WTC11 (cell line): ENCODE results near the gene CCNJL. TPM values are rescaled to one million over a fixed set of nuclear protein-coding genes. Genes with fewer than 3 reads are reported as not detected.

ENCODE experiments used
- ATAC-seq: fragments of 200-7000 bp; cut with Tn5 transposase; 2 replicates; pipeline ENCODE4 v1.10.0; 2021; ENCODE audit warnings: mild to moderate bottlenecking, moderate library complexity
- CTCF ChIA-PET: fragments of 300-600 bp; sonication (Branson Sonifier 250); formaldehyde crosslinking; loops from one replicate; lab custom pipeline; 2021; ENCODE audit warnings: antibody characterized with exemption; lab: Charles Lee
- POLR2A ChIA-PET: fragments of 350-600 bp; sonication (Branson Sonifier 250); formaldehyde crosslinking; loops from one replicate; lab custom pipeline; 2021; ENCODE audit warnings: antibody characterized with exemption; lab: Charles Lee
- DNase-seq: peaks from one replicate; pipeline ENCODE4 v3.0.0; 2021; ENCODE audit warnings: low spot score
- H3K27ac Mint-ChIP-seq: 2 replicates; pipeline ENCODE4 v1.8.0; 2021; ENCODE audit warnings: mixed read lengths
- H3K27me3 Mint-ChIP-seq: 2 replicates; pipeline ENCODE4 v1.8.0; 2021; ENCODE audit warnings: low read depth, mild to moderate bottlenecking, moderate library complexity, mixed read lengths
- H3K36me3 Mint-ChIP-seq: 2 replicates; pipeline ENCODE4 v1.8.0; 2021; ENCODE audit warnings: mixed read lengths
- H3K4me1 Mint-ChIP-seq: 2 replicates; pipeline ENCODE4 v1.8.0; 2022; ENCODE audit warnings: mixed read lengths
- H3K4me3 Mint-ChIP-seq: 2 replicates; pipeline ENCODE4 v1.8.0; 2021; ENCODE audit warnings: mild to moderate bottlenecking, moderate library complexity, mixed read lengths
- H3K9me3 Mint-ChIP-seq: 2 replicates; pipeline ENCODE4 v1.8.0; 2021; ENCODE audit warnings: mixed read lengths
- ATF1 ChIP-seq: sonication (generic); formaldehyde crosslinking; IDR thresholded peaks from 2 replicates; pipeline ENCODE4 v1.8.1; 2023; ENCODE audit warnings: mild to moderate bottlenecking, moderate library complexity, missing genetic modification reagents
- CBFB ChIP-seq: sonication (generic); formaldehyde crosslinking; IDR thresholded peaks from 2 replicates; pipeline ENCODE4 v1.8.1; 2022; ENCODE audit warnings: mild to moderate bottlenecking, low read depth, missing genetic modification reagents
- CREM ChIP-seq: sonication (generic); formaldehyde crosslinking; IDR thresholded peaks from 2 replicates; pipeline ENCODE4 v1.8.1; 2022; ENCODE audit warnings: mild to moderate bottlenecking, missing genetic modification reagents, moderate library complexity
- E2F5 ChIP-seq: sonication (generic); formaldehyde crosslinking; IDR thresholded peaks from 2 replicates; pipeline ENCODE4 v1.8.1; 2022; ENCODE audit warnings: mild to moderate bottlenecking, moderate library complexity, missing genetic modification reagents
- ELF4 ChIP-seq: sonication (generic); formaldehyde crosslinking; IDR thresholded peaks from 2 replicates; pipeline ENCODE4 v1.8.1; 2022; ENCODE audit warnings: low read depth, mild to moderate bottlenecking, moderate library complexity, missing genetic modification reagents
- ETV6 ChIP-seq: sonication (generic); formaldehyde crosslinking; IDR thresholded peaks from 2 replicates; pipeline ENCODE4 v1.8.1; 2022; ENCODE audit warnings: mild to moderate bottlenecking, missing genetic modification reagents
- FOXJ3 ChIP-seq: sonication (generic); formaldehyde crosslinking; IDR thresholded peaks from 2 replicates; pipeline ENCODE4 v1.9.0; 2021; ENCODE audit warnings: missing genetic modification reagents, mild to moderate bottlenecking, borderline replicate concordance
- FOXP1 ChIP-seq: sonication (generic); formaldehyde crosslinking; IDR thresholded peaks from 2 replicates; pipeline ENCODE4 v1.8.0; 2022; ENCODE audit warnings: missing genetic modification reagents, mild to moderate bottlenecking, moderate library complexity, borderline replicate concordance
- HMGA2 ChIP-seq: fragments of 250-450 bp; sonication (Bioruptor Pico); IDR thresholded peaks from 2 replicates; pipeline ENCODE4 v1.4.0; 2021; ENCODE audit warnings: mild to moderate bottlenecking, moderate library complexity
- HMGXB4 ChIP-seq: sonication (generic); formaldehyde crosslinking; IDR thresholded peaks from 2 replicates; pipeline ENCODE4 v1.8.1; 2023; ENCODE audit warnings: mild to moderate bottlenecking, moderate library complexity, missing genetic modification reagents
- MAX ChIP-seq: sonication (generic); formaldehyde crosslinking; IDR thresholded peaks from 2 replicates; pipeline ENCODE4 v1.8.0; 2022; ENCODE audit warnings: mild to moderate bottlenecking, missing genetic modification reagents
- MLX ChIP-seq: sonication (generic); formaldehyde crosslinking; IDR thresholded peaks from 2 replicates; pipeline ENCODE4 v1.8.1; 2023; ENCODE audit warnings: mild to moderate bottlenecking, missing genetic modification reagents, moderate library complexity
- MXD4 ChIP-seq: fragments of 250-450 bp; sonication (Bioruptor Pico); IDR thresholded peaks from 2 replicates; pipeline ENCODE4 v1.8.0; 2021; ENCODE audit warnings: mild to moderate bottlenecking, moderate library complexity, borderline replicate concordance
- NR3C1 ChIP-seq: sonication (generic); formaldehyde crosslinking; conservative IDR thresholded peaks from 2 replicates; pipeline ENCODE4 v1.8.1; 2023; ENCODE audit warnings: low read depth, mild to moderate bottlenecking, missing genetic modification reagents
- OVOL2 ChIP-seq: fragments of 250-450 bp; sonication (Bioruptor Pico); IDR thresholded peaks from 2 replicates; pipeline ENCODE4 v1.9.0; 2021; ENCODE audit warnings: mild to moderate bottlenecking, borderline replicate concordance
- PREB ChIP-seq: sonication (generic); formaldehyde crosslinking; IDR thresholded peaks from 2 replicates; pipeline ENCODE4 v1.8.1; 2022; ENCODE audit warnings: mild to moderate bottlenecking, missing genetic modification reagents, moderate library complexity, borderline replicate concordance
- SP1 ChIP-seq: sonication (generic); formaldehyde crosslinking; conservative IDR thresholded peaks from 2 replicates; pipeline ENCODE4 v1.8.1; 2022; ENCODE audit warnings: missing genetic modification reagents
- ZNF121 ChIP-seq: sonication (generic); formaldehyde crosslinking; IDR thresholded peaks from 2 replicates; pipeline ENCODE4 v1.8.0; 2023; ENCODE audit warnings: missing genetic modification reagents
- ZNF396 ChIP-seq: fragments of 250-450 bp; sonication (Bioruptor Pico); IDR thresholded peaks from 2 replicates; pipeline ENCODE4 v1.8.0; 2021; ENCODE audit warnings: mild to moderate bottlenecking, moderate library complexity, borderline replicate concordance
- ZNF671 ChIP-seq: fragments of 250-450 bp; sonication (Bioruptor Pico); IDR thresholded peaks from 2 replicates; pipeline ENCODE4 v1.8.0; 2021; ENCODE audit warnings: mild to moderate bottlenecking
- total RNA-seq: library from RNA; stranded (reverse); gene quantifications from 3 replicates; pipeline ENCODE4 v1.2.3, GENCODE V29; 2021

The CCNJL gene
- total RNA-seq, 1 experiment from 2014 or later: 31.3 TPM

GRCh38 chr5:160311491-160312133, 752 bp downstream of the CCNJL start:
- POLR2A ChIA-PET: interaction anchor here (1.1 to 2.9 kb wide), 7 partner anchors 15 to 152 kb away, joined by 3 to 18 read pairs (median 7); no protein-coding TSS in a partner anchor
- TF ChIP-seq ZNF396 (CRISPR knock-in tag) (no peak), MLX (no peak), E2F5 (CRISPR knock-in tag) (0 out of 2 replicates have a peak, but pooled peaks have one; percentile 3), FOXJ3 (CRISPR knock-in tag) (no peak), ZNF671 (no peak), HMGXB4 (CRISPR knock-in tag) (peak; percentile 50; the same call in 1 of the 2 replicates), FOXP1 (0 out of 2 replicates have a peak, but pooled peaks have one; percentile 11), ETV6 (no peak), CBFB (CRISPR knock-in tag) (no peak), MAX (CRISPR knock-in tag) (0 out of 2 replicates have a peak, but pooled peaks have one; percentile 23)
- H3K4me1 Mint-ChIP-seq: peaks cover 49% of the 10 kb centered on the region
- H3K27ac Mint-ChIP-seq: peak overlapping the region; percentile 56; the same call in 1 of the 2 replicates
- CTCF ChIA-PET: interaction anchor here (0.8 to 3.1 kb wide), 8 partner anchors 15 to 231 kb away, joined by 3 to 18 read pairs (median 5); no protein-coding TSS in a partner anchor
- DNase-seq (peak; percentile 14), ATAC-seq (peak; percentile 21)
- H3K9me3 Mint-ChIP-seq: no peaks in the 10 kb centered on the region
- no peaks in the 10 kb centered on the region; the same call in 1 of the 2 replicates for H3K27me3 Mint-ChIP-seq
- peaks cover 17% of the 10 kb centered on the region for H3K36me3 Mint-ChIP-seq
- H3K4me3 Mint-ChIP-seq: peak overlapping the region; percentile 90

- CTCF ChIA-PET: interaction anchor here (0.8 to 3.1 kb wide), 6 partner anchors 14 to 230 kb away, joined by 3 to 18 read pairs (median 4); no protein-coding TSS in a partner anchor
- no peaks in the 10 kb centered on the region; the same call in 1 of the 2 replicates for H3K27me3 Mint-ChIP-seq
- H3K9me3 Mint-ChIP-seq: no peaks in the 10 kb centered on the region
- ATAC-seq (peak; percentile 19), DNase-seq (peak; percentile 32)
- POLR2A ChIA-PET: interaction anchor here (1.1 to 2.9 kb wide), 2 partner anchors 16 to 24 kb away, joined by 5 to 18 read pairs; no protein-coding TSS in a partner anchor
- H3K4me1 Mint-ChIP-seq: peaks cover 48% of the 10 kb centered on the region
- peak overlapping the region; percentile 90 for H3K4me3 Mint-ChIP-seq
- peaks cover 19% of the 10 kb centered on the region for H3K36me3 Mint-ChIP-seq
- H3K27ac Mint-ChIP-seq: peak overlapping the region; percentile 18
- TF ChIP-seq ZNF121 (CRISPR knock-in tag) (no peak), HMGA2 (CRISPR knock-in tag) (no peak), ELF4 (no peak), MXD4 (no peak), CBFB (CRISPR knock-in tag) (no peak), OVOL2 (CRISPR knock-in tag) (no peak), NR3C1 (CRISPR knock-in tag) (no peak), ETV6 (no peak), ATF1 (CRISPR knock-in tag) (no peak), CREM (CRISPR knock-in tag) (no peak), SP1 (no peak), PREB (no peak)
Measured at GRCh38 chr5:160310552-160311295, 1.6 kb downstream of the CCNJL start.
